ENCODE data around the gene TYW1.
"Not testable (repeated sequence)": the region's sequence is repeated elsewhere in the genome, so short reads cannot be mapped to it uniquely, and the experiment has no call there.

TYW1 gene

DNA sequence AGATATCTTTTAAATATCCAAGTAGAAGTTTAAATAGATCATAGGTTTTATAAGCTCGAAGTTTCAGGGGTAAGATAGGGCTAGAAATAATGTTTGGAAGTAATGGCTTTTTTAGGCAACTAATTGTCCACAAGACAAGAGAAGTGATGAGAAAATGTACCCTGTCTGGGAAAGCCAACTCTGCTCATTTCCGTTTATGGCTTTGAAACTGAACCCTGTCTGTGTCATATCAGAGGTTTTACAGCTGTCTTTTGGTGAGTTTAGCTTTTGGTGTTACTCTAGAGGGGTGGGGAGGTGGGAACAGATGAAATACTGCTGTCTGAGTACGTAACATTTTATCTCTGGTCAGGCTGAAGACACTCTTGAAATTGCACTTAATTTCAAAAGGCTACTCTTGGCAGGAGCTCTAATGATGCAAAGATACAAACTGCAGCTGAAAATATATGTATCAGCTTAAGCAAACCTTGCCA lies 189.1 kb downstream of the TYW1 start:
- not testable (repeated sequence) for DNase-seq (ENCODE audit: low read depth in 2 of 2, low spot score in 1 of 2)

DNA sequence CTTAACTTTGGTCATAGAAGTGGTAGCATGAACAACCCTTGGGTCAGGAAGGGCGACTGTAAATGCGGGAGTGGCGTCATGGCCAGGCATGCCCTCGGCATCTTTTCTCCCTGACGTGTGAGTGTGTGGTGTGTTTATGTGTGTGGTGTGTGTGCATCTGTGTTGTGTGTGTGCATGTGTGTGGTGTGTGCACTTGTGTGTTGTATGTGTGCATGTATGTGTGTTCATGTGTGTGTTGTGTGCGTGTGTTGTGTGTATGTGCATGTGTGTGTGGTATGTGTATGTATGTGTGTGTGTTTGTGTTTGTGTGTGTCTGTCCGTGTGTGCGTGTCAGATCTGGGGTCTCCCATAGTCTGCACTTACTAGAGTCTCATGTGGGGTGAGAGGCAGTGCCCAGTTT lies 192.5 kb downstream of the TYW1 start:
- DNase-seq (ENCODE audit: low read depth in 2 of 2, low spot score in 1 of 2): not testable (repeated sequence)

DNA sequence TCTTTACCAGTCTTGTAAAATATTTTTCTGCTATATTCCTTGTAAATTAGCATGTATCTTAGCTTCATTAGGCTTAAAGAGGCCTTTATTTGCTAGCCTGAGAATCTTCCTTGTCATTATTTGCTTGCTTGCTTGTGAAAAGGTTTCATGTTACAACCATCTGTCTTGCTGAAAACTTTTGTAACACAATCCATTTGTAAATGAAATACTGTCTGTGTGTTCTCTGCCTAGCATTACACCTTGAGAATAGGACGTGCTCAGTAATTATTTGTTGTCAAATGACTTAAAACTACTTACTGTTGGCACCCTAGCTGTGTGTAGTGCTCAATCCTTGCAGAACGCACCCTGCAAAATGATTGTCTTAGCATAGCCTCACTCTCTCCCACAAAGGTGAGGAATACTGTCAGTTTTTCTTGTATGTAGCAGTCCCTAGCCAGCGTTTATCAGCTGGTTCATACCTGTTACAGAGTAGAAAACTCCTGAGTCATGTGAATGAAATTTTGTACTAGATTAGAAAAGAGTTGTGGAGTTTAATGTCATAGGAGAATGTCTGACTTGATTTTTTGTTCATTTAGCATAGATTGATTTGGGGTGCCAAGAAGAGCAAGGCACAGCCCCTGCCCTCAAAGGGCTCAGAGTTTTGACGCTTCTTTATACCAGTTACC lies 193.3 kb downstream of the TYW1 start:
- DNase-seq (ENCODE audit: low read depth in 2 of 2, low spot score in 1 of 2): not testable (repeated sequence)

DNA sequence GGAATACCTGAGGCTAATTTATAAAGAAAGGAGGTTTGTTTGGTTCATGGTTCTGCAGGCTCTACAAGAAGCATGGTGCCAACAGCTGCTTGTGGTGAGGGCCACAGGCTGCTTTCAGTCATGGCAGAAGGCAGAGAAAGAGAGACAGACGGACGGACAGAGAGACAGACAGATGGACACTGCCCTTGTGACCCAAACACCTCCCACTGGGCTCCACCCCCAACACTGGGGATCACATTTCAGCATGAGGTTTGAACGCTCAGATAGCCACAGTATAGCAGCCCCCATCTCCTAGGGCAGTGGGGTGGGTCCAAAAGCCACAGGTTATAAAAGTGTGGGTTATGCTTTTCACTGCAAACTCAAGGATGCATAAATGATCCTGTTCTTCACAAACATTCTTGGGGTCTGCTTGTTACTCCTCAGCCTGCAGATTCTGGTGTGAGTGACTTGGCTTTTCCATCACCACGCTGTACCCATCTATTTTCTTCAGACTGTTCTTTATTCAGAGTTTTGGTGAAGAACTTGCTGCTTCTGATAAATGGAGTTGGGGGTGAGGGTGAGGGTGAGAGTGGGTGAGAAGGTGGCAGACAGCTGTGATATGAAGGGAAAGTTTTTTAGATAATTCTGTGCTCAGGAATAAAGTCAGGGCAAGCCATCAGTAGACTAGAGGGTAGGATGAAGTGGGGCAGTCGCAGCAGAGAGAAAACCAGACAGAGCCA lies 194.5 kb downstream of the TYW1 start:
- not testable (repeated sequence) for DNase-seq (ENCODE audit: low read depth in 2 of 2, low spot score in 1 of 2)

DNA sequence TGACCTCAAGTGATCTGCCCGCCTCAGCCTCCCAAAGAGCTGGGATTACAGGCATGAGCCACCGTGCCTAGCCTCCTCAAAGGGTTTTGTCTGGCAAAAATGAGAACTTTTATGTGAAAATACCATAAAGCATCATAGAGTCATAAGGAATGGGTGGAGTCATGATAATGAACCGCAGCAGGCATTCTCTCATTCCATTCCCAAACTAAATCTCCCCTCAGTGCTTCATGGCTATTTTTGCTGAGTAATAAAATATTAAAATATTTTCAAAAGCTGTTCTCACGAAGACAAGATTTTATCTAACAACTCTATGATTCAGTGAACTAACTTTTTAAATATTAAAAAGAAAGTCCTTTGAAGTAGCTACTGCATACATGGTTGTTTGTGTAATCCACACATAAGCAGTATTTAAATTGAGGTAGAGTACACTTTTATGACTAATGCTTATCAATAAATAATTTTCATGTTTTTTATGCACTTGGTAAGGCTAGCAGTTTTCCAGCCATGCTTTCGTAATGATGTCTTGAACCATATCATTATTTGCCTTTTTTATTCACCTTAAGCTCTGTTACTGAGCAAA lies 195.6 kb downstream of the TYW1 start:
- not testable (repeated sequence) for DNase-seq (ENCODE audit: low read depth in 2 of 2, low spot score in 1 of 2)

DNA sequence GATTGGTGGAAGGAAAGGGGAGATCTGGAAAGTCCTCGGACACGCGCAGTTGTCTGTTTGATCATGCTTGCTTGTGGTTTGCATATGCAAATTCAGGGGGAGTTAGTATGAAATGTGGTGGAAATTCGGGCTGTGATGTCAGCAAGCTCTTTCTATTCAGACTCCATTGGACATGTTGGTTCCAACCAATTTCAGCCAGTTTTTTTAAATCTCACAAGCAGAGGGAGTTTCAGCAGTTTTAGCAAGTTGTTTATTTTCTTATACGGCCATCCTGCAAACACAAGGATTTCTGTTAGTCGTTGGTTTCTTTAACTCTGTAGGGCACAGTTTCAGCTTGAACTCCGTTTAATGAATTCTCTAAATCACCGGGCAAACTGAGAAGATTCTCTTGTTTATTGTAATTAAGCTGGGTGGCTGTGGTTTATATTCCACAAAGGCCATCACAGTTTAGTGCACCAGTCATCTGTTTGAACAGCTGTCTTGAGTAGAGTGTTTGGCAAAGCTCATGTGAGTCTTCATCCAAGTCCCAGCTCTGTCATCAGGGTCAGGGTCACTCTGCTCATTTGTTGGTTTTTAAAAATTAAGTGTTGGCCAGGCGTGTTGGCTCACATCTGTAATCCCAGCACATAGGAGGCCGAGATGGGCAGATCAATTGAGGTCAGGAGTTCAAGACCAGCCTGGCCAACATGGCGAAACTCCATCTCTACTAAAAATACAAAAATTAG lies 196.4 kb downstream of the TYW1 start:
- not testable (repeated sequence) for DNase-seq (ENCODE audit: low read depth in 2 of 2, low spot score in 1 of 2)

DNA sequence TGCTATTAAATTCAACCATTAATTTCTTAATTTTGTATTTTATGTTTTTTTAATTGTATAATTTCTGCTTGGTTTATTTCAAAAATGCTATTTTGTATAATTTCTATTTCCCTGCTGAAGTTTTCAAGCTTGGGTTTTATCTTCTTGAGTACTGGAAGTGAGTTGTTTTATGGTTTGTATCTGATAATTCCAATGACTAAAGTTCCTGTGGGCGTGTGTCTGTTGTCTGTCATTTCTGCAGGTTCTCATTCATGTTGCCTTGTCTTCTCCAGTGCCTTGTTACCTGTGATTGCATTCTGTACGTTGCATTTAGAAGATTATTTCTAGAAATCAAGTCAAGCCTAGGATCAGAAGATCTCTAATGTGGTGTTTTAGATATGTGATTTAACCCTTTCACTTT lies 199.5 kb downstream of the TYW1 start:
- not testable (repeated sequence) for DNase-seq (ENCODE audit: low read depth in 2 of 2, low spot score in 1 of 2)

DNA sequence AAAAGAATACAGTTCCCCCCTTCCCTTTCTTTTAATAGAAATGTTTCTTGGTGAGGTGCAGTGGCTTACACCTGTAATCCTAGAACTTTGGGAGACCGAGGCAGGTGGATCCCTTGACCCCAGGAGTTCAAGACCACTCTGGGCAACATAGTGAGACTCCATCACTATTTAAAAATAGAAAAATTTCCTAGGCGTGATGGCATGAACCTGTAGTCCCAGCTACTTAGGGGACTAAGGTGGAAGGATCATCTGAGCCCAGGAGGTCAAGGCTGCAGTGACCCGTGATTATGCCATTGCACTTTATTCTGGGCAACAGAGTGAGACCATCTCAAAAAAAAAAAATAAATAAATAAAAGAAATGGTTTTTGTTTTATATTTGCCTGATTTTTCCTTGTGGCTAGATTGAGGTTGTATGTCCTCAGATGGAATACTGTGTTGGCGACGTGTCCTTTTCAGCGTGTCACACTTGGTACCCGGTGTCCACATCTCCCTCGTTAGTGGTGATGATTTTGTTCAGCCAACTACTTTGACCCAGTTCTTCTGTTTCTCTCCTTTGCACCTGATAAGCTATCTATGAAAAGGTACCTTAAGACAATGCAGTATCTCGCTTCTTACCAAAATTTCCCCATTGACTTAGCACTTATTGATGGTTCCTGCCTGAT lies 202.4 kb downstream of the TYW1 start:
- DNase-seq (ENCODE audit: low read depth in 2 of 2, low spot score in 1 of 2): not testable (repeated sequence)

DNA sequence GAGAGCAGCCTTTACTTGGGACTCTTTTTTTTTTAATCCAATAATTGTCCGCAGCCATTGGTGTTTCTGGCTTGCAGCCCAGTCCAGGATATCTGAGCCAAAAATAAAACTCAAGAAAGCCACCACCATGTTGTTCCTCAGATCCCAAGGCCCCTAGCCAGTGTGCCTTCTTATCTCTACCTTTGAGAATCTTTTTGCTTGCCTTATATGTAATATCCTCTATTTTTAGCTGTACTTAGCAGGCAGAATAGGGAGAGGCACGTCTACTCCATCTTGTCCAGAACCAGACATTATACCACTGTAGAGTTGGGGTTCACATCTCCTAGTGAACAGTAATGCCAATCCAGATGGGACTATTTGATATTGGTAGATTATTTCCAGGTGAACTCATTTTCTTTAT lies 209.1 kb downstream of the TYW1 start:
- DNase-seq (ENCODE audit: low read depth in 2 of 2, low spot score in 1 of 2): not testable (repeated sequence)

DNA sequence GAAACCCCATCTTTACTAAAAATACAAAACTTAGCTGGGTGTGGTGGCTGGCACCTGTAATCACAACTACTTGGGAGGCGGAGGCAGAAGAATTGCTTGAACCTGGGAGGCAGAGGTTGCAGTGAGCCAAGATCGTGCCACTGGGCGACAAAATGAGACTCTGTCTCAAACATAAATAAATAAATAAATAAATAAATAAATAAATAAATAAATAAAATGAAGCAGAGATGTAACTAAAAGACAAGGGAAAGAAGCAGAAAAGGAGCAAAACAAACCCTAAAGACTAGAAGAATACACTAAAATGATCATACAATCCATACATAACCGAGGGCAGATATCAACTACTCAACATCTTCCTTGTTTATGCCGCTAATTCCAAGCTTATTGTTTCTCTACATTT lies 209.8 kb downstream of the TYW1 start:
- no peak for DNase-seq (ENCODE audit: low read depth in 2 of 2, low spot score in 1 of 2)

DNA sequence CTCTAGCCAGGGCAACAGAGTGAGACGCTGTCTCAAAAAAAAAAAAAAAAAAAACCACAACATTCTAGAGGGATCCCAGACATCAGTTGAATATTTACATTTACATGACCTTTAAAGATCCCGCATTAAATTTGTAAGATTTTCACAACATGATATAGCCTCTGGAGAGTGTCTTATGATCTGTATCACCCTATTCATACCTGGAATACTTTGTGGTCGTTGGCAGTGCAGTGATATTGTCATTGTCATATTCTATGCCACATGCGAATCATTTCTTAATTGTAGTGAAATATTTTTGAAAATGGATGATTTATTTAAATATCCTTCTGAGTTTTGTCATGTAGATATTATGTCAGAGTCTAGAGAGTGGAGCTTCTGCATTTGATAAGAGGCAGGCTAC lies 212.0 kb downstream of the TYW1 start:
- not testable (repeated sequence) for DNase-seq (ENCODE audit: low read depth in 2 of 2, low spot score in 1 of 2)

DNA sequence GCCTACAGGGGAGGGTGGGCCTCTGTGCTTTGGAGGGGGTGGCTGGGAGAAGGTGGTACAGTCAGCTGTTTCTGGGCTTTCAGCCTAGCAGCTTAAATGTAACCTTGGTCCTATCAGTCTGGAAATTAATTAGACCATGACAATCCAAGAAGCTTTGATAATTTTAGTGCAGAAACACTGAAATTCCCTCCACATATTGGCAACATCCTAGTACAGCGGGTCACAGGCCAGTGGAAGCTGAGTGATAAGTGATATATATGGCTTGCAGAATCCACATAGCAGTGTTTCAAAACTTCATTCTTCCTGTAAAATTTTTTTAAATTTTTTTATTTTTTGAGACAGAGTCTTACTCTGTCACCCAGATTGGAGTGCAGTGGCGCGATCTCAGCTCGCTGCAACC lies 212.6 kb downstream of the TYW1 start:
- DNase-seq (ENCODE audit: low read depth in 2 of 2, low spot score in 1 of 2): no peak

DNA sequence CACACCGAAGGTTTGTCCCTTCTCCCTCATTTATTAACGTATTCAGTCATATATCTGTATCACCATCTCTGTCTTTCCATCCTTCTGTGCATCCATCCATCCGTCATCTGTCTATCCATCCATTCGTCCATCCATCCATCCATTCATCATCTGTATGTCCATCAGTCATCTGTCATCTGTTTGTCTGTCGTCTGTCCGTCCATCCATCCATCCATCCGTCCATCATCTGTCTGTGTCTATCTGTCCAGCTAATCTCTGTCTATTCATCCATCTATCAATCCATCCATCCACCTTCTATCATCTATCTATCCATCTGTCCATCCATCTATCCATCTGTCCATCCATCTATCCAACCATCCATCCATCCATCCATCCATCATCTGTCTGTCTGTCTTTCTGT lies 213.9 kb downstream of the TYW1 start:
- DNase-seq (ENCODE audit: low read depth in 2 of 2, low spot score in 1 of 2): no peak

DNA sequence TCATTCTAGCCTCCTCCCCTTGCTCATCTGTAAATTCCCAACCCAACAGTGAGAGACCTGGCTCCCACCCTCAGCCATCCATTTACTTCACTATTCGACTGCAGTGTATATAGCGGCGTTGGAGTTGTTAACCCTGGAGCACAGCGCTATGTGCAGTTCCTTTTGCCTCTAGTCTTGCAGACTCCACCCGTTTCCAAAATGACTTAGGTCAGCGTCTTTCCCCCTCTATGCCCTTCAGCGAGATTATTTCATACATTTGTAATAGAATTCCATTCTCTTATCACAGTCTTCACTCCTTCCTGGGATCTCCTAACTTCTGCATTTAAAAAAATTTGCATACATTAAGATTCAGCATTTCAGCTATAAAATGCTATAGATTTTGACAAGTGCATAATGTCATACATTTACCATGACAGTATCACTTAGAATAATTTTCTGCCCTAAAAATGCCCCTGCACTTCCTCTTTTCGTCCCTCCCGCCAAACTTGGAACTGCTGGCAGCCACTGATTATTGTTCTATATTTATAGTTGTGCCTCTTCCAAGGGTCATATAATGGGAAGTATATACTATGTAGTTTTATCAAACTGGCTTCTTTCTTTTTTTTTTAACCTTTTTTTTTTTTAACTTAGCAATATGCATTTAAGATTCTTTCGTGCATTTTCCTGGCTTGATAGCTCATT lies 215.2 kb downstream of the TYW1 start:
- DNase-seq (ENCODE audit: low read depth in 2 of 2, low spot score in 1 of 2): not testable (repeated sequence)

DNA sequence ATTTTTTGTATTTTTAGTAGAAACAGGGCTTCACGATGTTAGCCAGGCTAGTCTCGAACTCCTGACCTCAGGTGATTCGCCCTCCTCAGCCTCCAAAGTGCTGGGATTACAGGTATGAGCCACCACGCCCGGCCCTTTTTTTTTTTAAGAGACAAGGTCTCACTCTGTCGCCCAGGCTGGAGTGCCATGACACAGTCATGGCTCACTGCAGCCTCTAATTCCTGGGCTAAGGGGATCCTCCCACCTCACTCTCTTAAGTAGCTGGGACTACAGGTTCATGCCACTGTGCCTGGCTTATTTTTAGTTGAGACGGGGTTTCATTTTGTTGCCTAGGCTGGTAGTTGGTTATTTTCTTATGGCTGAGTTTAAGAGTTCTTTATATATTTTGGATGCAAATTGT lies 216.4 kb downstream of the TYW1 start:
- DNase-seq (ENCODE audit: low read depth in 2 of 2, low spot score in 1 of 2): not testable (repeated sequence)

DNA sequence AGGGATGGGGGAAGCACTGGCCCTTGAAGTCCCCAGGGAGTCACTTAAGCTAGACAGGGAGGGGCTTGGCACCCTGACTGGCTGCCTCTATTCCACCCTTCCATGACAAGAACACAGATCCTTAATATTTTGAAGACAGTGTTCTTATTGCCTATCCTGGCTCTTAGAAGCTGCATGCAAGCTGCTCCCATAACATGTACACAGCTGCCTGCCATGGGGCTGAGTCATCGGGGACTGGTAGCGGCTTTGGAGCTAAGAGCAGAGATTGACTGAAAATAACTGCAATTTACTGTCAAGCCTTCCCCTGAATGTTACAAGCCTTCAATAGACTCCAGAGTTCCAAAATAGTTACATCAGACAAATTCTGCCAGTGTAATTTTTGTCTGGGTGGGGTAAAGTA lies 226.9 kb downstream of the TYW1 start:
- DNase-seq (ENCODE audit: low read depth in 2 of 2, low spot score in 1 of 2): not testable (repeated sequence)

DNA sequence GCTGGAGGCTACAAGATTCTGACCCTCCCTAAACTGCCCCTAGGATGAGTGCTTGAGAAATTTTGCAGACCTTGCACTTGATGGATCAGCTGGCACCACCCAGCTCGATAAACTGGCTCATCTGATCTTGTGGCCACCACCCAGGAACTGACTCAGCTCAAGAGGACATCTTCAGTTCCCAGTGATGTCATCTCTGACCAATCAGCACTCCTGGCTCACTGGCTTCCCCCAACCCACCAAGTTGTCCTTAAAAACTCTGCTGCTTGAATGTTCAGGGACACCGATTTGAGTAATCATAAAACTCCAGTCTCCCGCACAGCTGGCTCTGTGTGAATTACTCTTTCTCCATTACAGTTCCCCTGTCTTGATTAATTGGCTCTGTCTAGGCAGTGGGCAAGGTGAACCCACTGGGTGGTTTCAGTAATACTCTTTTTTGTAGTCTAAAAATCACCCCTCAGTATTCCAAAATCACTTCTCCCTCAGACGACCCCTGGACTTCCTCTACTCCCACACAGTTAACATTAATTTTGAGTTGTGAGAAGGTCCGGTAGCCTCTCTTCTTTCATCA lies 229.8 kb downstream of the TYW1 start:
- DNase-seq (ENCODE audit: low read depth in 2 of 2, low spot score in 1 of 2): not testable (repeated sequence)

DNA sequence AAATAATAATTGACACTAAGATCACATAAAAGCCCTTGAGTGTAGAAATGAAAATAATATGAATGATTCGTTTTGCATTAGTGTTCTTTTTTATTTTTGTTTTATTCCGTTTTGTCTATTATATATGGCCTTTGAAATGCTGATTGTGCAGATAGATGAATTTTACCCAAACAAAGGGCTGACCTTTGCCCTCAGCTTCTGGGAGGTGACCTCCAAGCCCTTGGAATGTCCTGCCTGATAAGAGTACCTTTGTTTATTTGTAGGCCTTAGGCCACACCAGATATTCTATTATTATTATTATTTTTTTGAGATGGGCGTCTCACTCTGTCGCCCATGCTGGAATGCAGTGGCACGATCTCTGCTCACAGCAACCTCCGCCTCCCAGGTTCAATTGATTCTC lies 230.3 kb downstream of the TYW1 start:
- DNase-seq (ENCODE audit: low read depth in 2 of 2, low spot score in 1 of 2): not testable (repeated sequence)

DNA sequence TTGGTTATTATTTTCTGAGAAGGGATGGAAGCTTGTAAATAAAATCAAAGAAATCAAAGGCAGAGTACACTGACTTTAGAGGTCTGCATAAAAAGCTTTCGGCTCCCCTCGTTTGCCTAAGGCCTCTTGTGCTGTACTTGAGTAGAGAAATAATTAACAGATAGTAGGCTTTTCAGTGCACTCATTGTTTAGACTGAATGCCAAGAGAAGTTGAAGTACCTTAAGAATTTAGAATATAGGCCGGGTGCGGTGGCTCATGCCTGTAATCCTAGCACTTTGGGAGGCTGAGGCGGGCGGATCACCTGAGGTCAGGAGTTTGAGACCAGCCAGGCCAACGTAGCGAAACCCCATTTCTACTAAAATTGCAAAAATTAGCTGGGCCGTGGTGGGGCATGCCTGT lies 232.4 kb downstream of the TYW1 start:
- DNase-seq (ENCODE audit: low read depth in 2 of 2, low spot score in 1 of 2): not testable (repeated sequence)

DNA sequence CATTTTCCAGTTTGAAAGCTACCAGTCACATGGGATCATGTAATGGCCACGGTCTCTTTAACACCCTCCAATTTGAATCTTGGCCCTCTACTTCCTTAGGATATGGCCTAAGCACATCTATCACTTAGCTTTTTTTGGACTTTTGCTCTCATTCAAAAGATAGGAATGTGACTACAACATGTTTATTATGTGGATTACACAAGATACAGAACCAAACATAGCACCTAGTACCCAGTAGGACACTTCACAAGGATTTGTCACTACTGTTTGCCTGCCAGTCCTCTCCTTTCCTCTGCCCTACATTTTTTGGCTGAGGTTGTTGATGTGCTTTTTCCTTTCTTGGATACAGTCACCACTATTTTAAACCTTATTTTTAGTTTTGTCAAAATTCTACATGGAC lies 233.4 kb downstream of the TYW1 start:
- DNase-seq (ENCODE audit: low read depth in 2 of 2, low spot score in 1 of 2): not testable (repeated sequence)
